GM21367 (cell line): Measurements from ENCODE around the gene ORMDL2.
"Not testable (repeated sequence)": the region's sequence is repeated elsewhere in the genome, so short reads cannot be mapped to it uniquely, and the experiment has no call there.

Experiments
- ATAC-seq: cut with Tn5 transposase; IDR thresholded peaks from one replicate; pipeline ENCODE4 v1.9.1; 2021; ENCODE audit not compliant: unreplicated experiment

Gene ORMDL2

DNA sequence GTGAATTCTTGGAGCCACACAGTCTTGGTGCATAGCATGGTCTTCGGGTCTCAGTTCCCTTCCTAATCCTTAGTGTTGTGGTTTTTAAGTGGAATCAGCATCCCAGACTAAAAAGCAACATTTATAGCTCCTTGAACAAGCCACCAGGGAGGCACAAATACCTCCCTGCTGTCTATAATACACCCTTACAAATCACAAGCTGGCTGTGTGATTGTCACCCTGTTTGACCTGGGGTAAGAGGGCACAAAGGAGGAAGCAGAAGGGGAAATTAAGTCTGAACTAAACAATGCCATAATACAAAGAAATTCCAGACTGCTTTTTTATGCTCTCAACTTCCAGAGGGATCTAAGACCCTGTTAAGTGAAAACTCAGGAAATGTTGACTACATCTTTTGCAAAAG is 32.6 kb downstream of the ORMDL2 start:
- ATAC-seq, result no peak

DNA sequence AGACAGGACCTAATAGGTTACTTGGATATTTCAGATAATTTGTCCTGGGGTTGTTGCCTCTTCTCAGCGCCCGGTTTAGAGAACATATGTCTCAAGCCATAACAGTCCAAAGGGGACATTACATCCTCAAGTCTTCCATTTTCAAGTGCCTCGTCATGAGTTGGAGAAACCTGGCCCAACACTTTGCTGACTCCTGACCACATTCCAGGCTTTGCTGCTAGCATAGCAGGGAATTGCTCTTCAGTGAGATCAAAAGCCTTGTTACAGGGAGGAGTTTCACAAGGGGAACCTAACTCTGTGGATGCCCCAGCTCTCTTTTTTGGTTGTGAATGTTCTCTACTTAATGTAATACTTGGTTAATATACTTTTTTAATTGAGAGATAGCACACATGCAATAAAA is 33.1 kb downstream of the ORMDL2 start:
- ATAC-seq, result no peak

DNA sequence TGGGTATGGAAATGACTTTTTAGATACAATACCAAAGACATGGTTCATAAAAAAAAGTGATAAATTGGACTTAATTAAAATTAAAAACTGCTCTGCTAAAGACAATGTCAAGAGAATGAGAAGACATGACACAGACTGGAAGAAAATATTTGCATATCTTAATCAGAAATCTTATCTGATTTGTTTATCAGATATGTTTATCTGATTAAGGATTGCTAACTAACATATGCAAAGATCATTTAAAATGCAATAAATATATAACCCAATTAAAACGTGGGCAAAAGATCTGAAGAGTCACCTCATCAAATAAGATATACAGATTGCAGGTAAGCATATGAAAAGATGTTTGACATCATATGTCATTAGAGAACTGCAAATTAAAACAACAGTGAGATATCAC is 34.9 kb downstream of the ORMDL2 start:
- ATAC-seq, result no peak

DNA sequence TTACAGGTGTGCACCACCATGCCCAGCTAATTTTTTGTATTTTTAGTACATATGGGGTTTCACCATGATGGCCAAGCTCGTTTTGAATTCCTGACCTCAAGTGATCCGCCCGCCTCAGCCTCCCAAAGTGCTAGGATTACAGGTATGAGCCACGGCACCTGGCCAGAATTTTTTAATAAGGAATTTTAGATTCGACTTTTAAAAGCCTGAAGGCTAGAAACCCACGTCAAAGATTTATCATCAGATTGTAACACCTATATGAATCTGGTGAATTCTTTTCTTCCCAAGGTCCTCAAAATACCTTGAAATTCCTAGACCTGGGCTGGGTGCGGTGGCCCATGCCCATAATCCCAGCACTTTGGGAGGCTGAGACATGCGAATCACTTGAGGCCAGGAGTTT is 43.6 kb downstream of the ORMDL2 start:
- ATAC-seq, result no peak

DNA sequence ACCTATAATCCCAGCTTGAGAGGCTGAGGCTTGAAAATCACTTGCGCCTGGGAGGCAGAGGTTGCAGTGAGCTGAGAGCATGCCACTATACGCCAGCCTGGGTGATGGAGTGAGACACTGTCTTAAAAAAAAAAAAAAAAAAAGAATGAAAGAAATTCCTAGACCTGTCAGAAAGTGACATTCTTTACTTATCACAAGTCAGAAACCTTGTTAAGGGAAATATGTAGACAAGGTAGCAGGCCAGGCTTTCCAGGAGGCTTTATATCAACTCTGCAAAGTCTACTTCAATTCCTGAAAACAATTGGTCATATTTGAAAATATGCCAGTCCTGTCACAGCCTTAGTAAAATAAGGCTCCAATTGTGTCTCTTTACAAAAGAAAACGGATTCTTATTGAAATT is 44.0 kb downstream of the ORMDL2 start:
- no peak for ATAC-seq

DNA sequence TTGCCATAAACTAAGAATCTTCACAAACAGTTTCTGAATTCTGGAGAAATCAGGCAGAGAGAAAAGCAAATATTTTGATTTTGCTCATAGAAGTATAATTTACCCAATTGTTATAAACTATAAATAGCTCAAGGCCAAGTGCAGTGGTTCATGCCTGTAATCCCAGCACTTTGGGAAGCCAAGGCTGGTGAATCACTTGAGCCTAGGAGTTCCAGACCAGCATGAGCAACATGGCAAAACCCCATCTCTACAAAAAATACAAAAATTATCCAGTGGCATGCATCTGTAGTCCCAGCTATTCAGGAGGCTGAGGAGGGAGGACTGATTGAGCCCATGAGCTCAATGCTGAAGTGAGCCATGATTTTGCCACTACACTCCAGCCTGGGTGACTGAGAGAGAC is 44.4 kb downstream of the ORMDL2 start:
- ATAC-seq, result no peak

DNA sequence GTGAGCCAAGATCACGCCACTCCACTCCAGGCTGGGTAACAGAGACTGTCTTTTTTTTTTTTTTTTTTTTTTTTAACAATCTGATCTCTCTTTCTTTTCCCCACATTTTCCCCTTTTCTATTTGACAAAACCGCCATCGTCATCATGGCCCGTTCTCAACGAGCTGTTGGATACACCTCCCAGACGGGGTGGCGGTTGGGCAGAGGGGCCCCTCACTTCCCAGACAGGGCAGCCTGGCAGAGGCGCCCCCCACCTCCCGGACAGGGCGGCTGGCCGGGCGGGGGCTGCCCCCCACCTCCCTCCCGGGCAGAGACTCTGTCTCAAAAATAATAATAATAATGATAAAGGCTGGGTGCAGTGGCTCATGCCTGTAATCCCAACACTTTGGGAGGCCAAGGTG is 45.1 kb downstream of the ORMDL2 start:
- ATAC-seq, result not testable (repeated sequence)

DNA sequence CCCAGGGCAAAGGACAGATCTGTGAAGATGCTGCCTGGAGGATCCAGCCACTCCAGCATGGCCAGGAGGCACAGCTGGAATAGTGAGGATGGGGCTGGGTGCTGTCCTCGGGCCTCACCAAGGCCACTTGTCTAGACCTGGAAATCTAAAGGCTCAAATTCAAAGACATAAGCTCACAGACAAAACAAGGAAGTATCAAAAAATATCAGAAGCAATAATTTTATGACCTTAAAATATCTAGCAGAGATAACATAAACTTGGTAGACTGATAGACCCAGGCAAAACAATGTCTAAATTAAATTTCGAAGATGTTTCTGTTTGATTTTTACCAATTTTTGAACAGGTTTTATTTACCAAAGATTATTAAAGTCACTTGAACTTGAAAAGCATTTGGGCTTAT is 47.5 kb downstream of the ORMDL2 start:
- no peak for ATAC-seq

DNA sequence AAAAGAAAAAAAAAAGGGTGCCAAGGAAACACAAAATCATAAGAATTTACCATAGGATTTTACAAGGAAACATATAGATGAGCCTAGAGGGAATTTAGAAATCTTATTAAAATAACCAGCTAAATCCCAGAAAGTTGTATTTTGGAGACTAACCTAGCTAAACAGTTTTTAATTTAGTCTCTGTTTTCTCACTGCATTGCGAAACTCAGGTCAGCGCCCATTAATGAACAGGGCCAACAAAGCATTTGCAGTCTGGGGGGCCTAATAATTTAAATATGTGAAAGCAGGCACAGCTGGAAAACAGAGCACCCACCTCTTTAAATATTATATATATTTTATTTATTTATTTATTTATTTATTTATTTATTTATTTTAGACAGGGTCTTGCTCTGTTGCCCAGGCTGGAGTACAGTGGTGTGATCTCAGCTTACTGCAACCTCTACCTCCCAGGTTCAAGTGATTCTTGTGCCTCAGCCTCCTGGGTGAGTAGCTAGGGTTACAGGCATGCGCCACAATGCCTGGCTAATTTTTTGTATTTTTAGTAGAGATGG is 48.7 kb downstream of the ORMDL2 start:
- not testable (repeated sequence) for ATAC-seq
